GM21825 (cell line): ENCODE measurements around the gene PHF21B.
"Not testable (repeated sequence)": the region's sequence is repeated elsewhere in the genome, so short reads cannot be mapped to it uniquely, and the experiment has no call there.

Experiments
- ATAC-seq: cut with Tn5 transposase; IDR thresholded peaks from one replicate; pipeline ENCODE4 v1.9.1; 2021; ENCODE audit warnings: mild to moderate bottlenecking, moderate library complexity; ENCODE audit not compliant: unreplicated experiment

Gene PHF21B

GRCh38 chr22:45009606-45010531 lies at the start of gene PHF21B:
TSS of gene PHF21B (minus strand) at chr22:45010005. CDS start at chr22:45009549, 456 bp downstream.
- ATAC-seq = no peak

GRCh38 chr22:45059296-45059695 lies 49.5 kb upstream of the PHF21B start:
- no peak for ATAC-seq

GRCh38 chr22:45058622-45058912 lies 48.8 kb upstream of the PHF21B start:
- no peak for ATAC-seq

- ATAC-seq = no peak
Observed at GRCh38 chr22:45055936-45056335, 46.1 kb upstream of the PHF21B start.

GRCh38 chr22:45053571-45053970 lies 43.8 kb upstream of the PHF21B start:
- ATAC-seq = no peak

- no peak for ATAC-seq
Observed at GRCh38 chr22:45053094-45053493, 43.3 kb upstream of the PHF21B start.

- not testable (repeated sequence) for ATAC-seq
Observed at GRCh38 chr22:45052665-45053064, 42.9 kb upstream of the PHF21B start.

- ATAC-seq = no peak
Observed at GRCh38 chr22:45051946-45052345, 42.1 kb upstream of the PHF21B start.

- no peak for ATAC-seq
Observed at GRCh38 chr22:45051419-45051818, 41.6 kb upstream of the PHF21B start.

- ATAC-seq = no peak
Observed at GRCh38 chr22:45047260-45047659, 37.5 kb upstream of the PHF21B start.

- ATAC-seq = no peak
Observed at GRCh38 chr22:45045208-45045607, 35.4 kb upstream of the PHF21B start.

GRCh38 chr22:45042263-45042662 lies 32.5 kb upstream of the PHF21B start:
- ATAC-seq = no peak

- no peak for ATAC-seq
Observed at GRCh38 chr22:45039133-45039532, 29.3 kb upstream of the PHF21B start.

GRCh38 chr22:45036154-45036553 lies 26.3 kb upstream of the PHF21B start:
- ATAC-seq = no peak

GRCh38 chr22:45034821-45035220 lies 25.0 kb upstream of the PHF21B start:
- no peak for ATAC-seq

- no peak for ATAC-seq
Observed at GRCh38 chr22:45034156-45034555, 24.4 kb upstream of the PHF21B start.

GRCh38 chr22:45033136-45033535 lies 23.3 kb upstream of the PHF21B start:
- no peak for ATAC-seq

- no peak for ATAC-seq
Observed at GRCh38 chr22:45031629-45032403, 22.0 kb upstream of the PHF21B start.

GRCh38 chr22:45029501-45029900 lies 19.7 kb upstream of the PHF21B start:
- no peak for ATAC-seq

- ATAC-seq = no peak
Observed at GRCh38 chr22:45026511-45026910, 16.7 kb upstream of the PHF21B start.

- ATAC-seq = no peak
Observed at GRCh38 chr22:45023431-45023830, 13.6 kb upstream of the PHF21B start.
